Measurements from ENCODE around the gene CHMP6. TPM values are rescaled to one million over a fixed set of nuclear protein-coding genes. Genes with fewer than 3 reads are reported as not detected.

CHMP6 gene
- total RNA-seq, 1 experiment from 2014 or later: 23.1 TPM

GRCh38 chr17:80992948-80993624, 1.4 kb downstream of the CHMP6 start:
- no peaks in the 10 kb centered on the region for H3K9me2 ChIP-seq (replicated peaks; ENCODE audit: insufficient read depth, low read length)
- H3K36me3 ChIP-seq (ENCODE audit: insufficient read depth, low read length): no peaks in the 10 kb centered on the region
- no peaks in the 10 kb centered on the region for H3K27me3 ChIP-seq (ENCODE audit: low read length)
- H2AFZ ChIP-seq (ENCODE audit: low read length): no peak overlapping the region
- peak overlapping the region; percentile 94 for H3K9ac ChIP-seq (ENCODE audit: low read length)
- H4K20me1 ChIP-seq (ENCODE audit: insufficient read depth, low read depth, low read length): peaks cover 4% of the 10 kb centered on the region; the same call in 1 of the 2 replicates
- no peak for DNase-seq
- H3K27ac ChIP-seq (ENCODE audit: low read length): no peak overlapping the region
- peak overlapping the region; percentile 98 for H3K4me3 ChIP-seq (ENCODE audit: low read length)
- peaks cover 17% of the 10 kb centered on the region for H3K79me2 ChIP-seq (ENCODE audit: low read length)
- peak overlapping the region; percentile 100 for H3K4me2 ChIP-seq (ENCODE audit: low read depth, low read length, poor library complexity, severe bottlenecking)
- H3K9me3 ChIP-seq (ENCODE audit: low read length): no peaks in the 10 kb centered on the region
- H3K4me1 ChIP-seq (ENCODE audit: low read length): peaks cover 22% of the 10 kb centered on the region

- Histone ChIP-seq H3K9ac (ENCODE audit: low read length) (no peak overlapping the region), H3K9me2 (replicated peaks; ENCODE audit: insufficient read depth, low read length) (no peaks in the 10 kb centered on the region), H4K20me1 (ENCODE audit: insufficient read depth, low read depth, low read length) (peaks cover 4% of the 10 kb centered on the region; the same call in 1 of the 2 replicates), H2AFZ (ENCODE audit: low read length) (no peak overlapping the region), H3K4me2 (ENCODE audit: low read depth, low read length, poor library complexity, severe bottlenecking) (no peak overlapping the region), H3K79me2 (ENCODE audit: low read length) (peaks cover 17% of the 10 kb centered on the region), H3K36me3 (ENCODE audit: insufficient read depth, low read length) (no peaks in the 10 kb centered on the region), H3K4me3 (ENCODE audit: low read length) (no peak overlapping the region), H3K4me1 (ENCODE audit: low read length) (peaks cover 16% of the 10 kb centered on the region), H3K27me3 (ENCODE audit: low read length) (no peaks in the 10 kb centered on the region), H3K9me3 (ENCODE audit: low read length) (no peaks in the 10 kb centered on the region), H3K27ac (ENCODE audit: low read length) (no peak overlapping the region)
- no peak for DNase-seq
Measured at GRCh38 chr17:80995131-80995530, 3.5 kb downstream of the CHMP6 start.

GRCh38 chr17:80996422-80997305, 5.0 kb downstream of the CHMP6 start:
- H3K9me3 ChIP-seq (ENCODE audit: low read length): no peaks in the 10 kb centered on the region
- DNase-seq: no peak
- no peaks in the 10 kb centered on the region for H3K36me3 ChIP-seq (ENCODE audit: insufficient read depth, low read length)
- H3K79me2 ChIP-seq (ENCODE audit: low read length): peaks cover 17% of the 10 kb centered on the region
- no peaks in the 10 kb centered on the region for H3K9me2 ChIP-seq (replicated peaks; ENCODE audit: insufficient read depth, low read length)
- H3K27ac ChIP-seq (ENCODE audit: low read length): no peak overlapping the region
- H4K20me1 ChIP-seq (ENCODE audit: insufficient read depth, low read depth, low read length): peaks cover 9% of the 10 kb centered on the region; the same call in 1 of the 2 replicates
- H3K4me1 ChIP-seq (ENCODE audit: low read length): peaks cover 10% of the 10 kb centered on the region
- H3K4me3 ChIP-seq (ENCODE audit: low read length): no peak overlapping the region
- no peaks in the 10 kb centered on the region for H3K27me3 ChIP-seq (ENCODE audit: low read length)
- no peak overlapping the region for H3K4me2 ChIP-seq (ENCODE audit: low read depth, low read length, poor library complexity, severe bottlenecking)
- H3K9ac ChIP-seq (ENCODE audit: low read length): no peak overlapping the region
- no peak overlapping the region for H2AFZ ChIP-seq (ENCODE audit: low read length)

- no peak overlapping the region for H2AFZ ChIP-seq (ENCODE audit: low read length)
- no peak overlapping the region for H3K27ac ChIP-seq (ENCODE audit: low read length)
- H3K4me1 ChIP-seq (ENCODE audit: low read length): peaks cover 9% of the 10 kb centered on the region
- no peaks in the 10 kb centered on the region for H3K36me3 ChIP-seq (ENCODE audit: insufficient read depth, low read length)
- no peaks in the 10 kb centered on the region for H3K9me3 ChIP-seq (ENCODE audit: low read length)
- no peak overlapping the region for H3K4me2 ChIP-seq (ENCODE audit: low read depth, low read length, poor library complexity, severe bottlenecking)
- peaks cover 6% of the 10 kb centered on the region; the same call in 1 of the 2 replicates for H4K20me1 ChIP-seq (ENCODE audit: insufficient read depth, low read depth, low read length)
- no peaks in the 10 kb centered on the region for H3K27me3 ChIP-seq (ENCODE audit: low read length)
- no peaks in the 10 kb centered on the region for H3K9me2 ChIP-seq (replicated peaks; ENCODE audit: insufficient read depth, low read length)
- no peak for DNase-seq
- no peak overlapping the region for H3K9ac ChIP-seq (ENCODE audit: low read length)
- no peak overlapping the region for H3K4me3 ChIP-seq (ENCODE audit: low read length)
- H3K79me2 ChIP-seq (ENCODE audit: low read length): peaks cover 12% of the 10 kb centered on the region
Measured at GRCh38 chr17:80997424-80998117, 5.9 kb downstream of the CHMP6 start.

- DNase-seq: no peak
- no peaks in the 10 kb centered on the region for H3K9me2 ChIP-seq (replicated peaks; ENCODE audit: insufficient read depth, low read length)
- H3K4me1 ChIP-seq (ENCODE audit: low read length): peaks cover 2% of the 10 kb centered on the region
- H3K79me2 ChIP-seq (ENCODE audit: low read length): peaks cover 5% of the 10 kb centered on the region
- no peaks in the 10 kb centered on the region for H3K27me3 ChIP-seq (ENCODE audit: low read length)
- no peak overlapping the region for H3K9ac ChIP-seq (ENCODE audit: low read length)
- H2AFZ ChIP-seq (ENCODE audit: low read length): no peak overlapping the region
- no peak overlapping the region for H3K4me2 ChIP-seq (ENCODE audit: low read depth, low read length, poor library complexity, severe bottlenecking)
- 0 out of 2 replicates have a peak, but pooled peaks cover 6% of the 10 kb centered on the region for H4K20me1 ChIP-seq (ENCODE audit: insufficient read depth, low read depth, low read length)
- no peaks in the 10 kb centered on the region for H3K9me3 ChIP-seq (ENCODE audit: low read length)
- no peak overlapping the region for H3K4me3 ChIP-seq (ENCODE audit: low read length)
- H3K36me3 ChIP-seq (ENCODE audit: insufficient read depth, low read length): no peaks in the 10 kb centered on the region
- H3K27ac ChIP-seq (ENCODE audit: low read length): no peak overlapping the region
Measured at GRCh38 chr17:80998118-80998747, 6.6 kb downstream of the CHMP6 start.

GRCh38 chr17:80998748-80999535, 7.3 kb downstream of the CHMP6 start:
- Histone ChIP-seq H3K9me2 (replicated peaks; ENCODE audit: insufficient read depth, low read length) (no peaks in the 10 kb centered on the region), H2AFZ (ENCODE audit: low read length) (no peak overlapping the region), H3K36me3 (ENCODE audit: insufficient read depth, low read length) (no peaks in the 10 kb centered on the region), H3K9ac (ENCODE audit: low read length) (no peak overlapping the region), H3K27ac (ENCODE audit: low read length) (no peak overlapping the region), H3K79me2 (ENCODE audit: low read length) (no peaks in the 10 kb centered on the region), H3K9me3 (ENCODE audit: low read length) (no peaks in the 10 kb centered on the region), H3K4me2 (ENCODE audit: low read depth, low read length, poor library complexity, severe bottlenecking) (no peak overlapping the region), H4K20me1 (ENCODE audit: insufficient read depth, low read depth, low read length) (0 out of 2 replicates have a peak, but pooled peaks cover 6% of the 10 kb centered on the region), H3K27me3 (ENCODE audit: low read length) (no peaks in the 10 kb centered on the region), H3K4me1 (ENCODE audit: low read length) (no peaks in the 10 kb centered on the region), H3K4me3 (ENCODE audit: low read length) (no peak overlapping the region)
- no peak for DNase-seq

GRCh38 chr17:80999536-81000333, 8.1 kb downstream of the CHMP6 start:
- no peaks in the 10 kb centered on the region for H3K27me3 ChIP-seq (ENCODE audit: low read length)
- no peaks in the 10 kb centered on the region for H3K36me3 ChIP-seq (ENCODE audit: insufficient read depth, low read length)
- H3K9me3 ChIP-seq (ENCODE audit: low read length): no peaks in the 10 kb centered on the region
- H3K4me2 ChIP-seq (ENCODE audit: low read depth, low read length, poor library complexity, severe bottlenecking): no peak overlapping the region
- no peaks in the 10 kb centered on the region for H3K4me1 ChIP-seq (ENCODE audit: low read length)
- no peaks in the 10 kb centered on the region for H3K9me2 ChIP-seq (replicated peaks; ENCODE audit: insufficient read depth, low read length)
- H3K27ac ChIP-seq (ENCODE audit: low read length): no peak overlapping the region
- H3K79me2 ChIP-seq (ENCODE audit: low read length): no peaks in the 10 kb centered on the region
- H4K20me1 ChIP-seq (ENCODE audit: insufficient read depth, low read depth, low read length): 0 out of 2 replicates have a peak, but pooled peaks cover 6% of the 10 kb centered on the region
- no peak overlapping the region for H3K4me3 ChIP-seq (ENCODE audit: low read length)
- no peak overlapping the region for H2AFZ ChIP-seq (ENCODE audit: low read length)
- no peak overlapping the region for H3K9ac ChIP-seq (ENCODE audit: low read length)
- DNase-seq: no peak
